Astrocyte of the cerebellum (primary cell): ENCODE results near the gene DIS3L2.

Experiments
- DNase-seq: peaks from one replicate; pipeline ENCODE4 v3.0.0-alpha.2; 2011; ENCODE audit warnings: low read depth
- H3K4me3 ChIP-seq: 2 replicates; pipeline ENCODE4 v1.5.1; 2011; ENCODE audit warnings: mild to moderate bottlenecking, low read depth, low read length, moderate library complexity
- CTCF ChIP-seq: IDR thresholded peaks from 2 replicates; pipeline ENCODE4 v1.5.1; 2012; ENCODE audit warnings: low read length, low read depth, moderate library complexity, mild to moderate bottlenecking; ENCODE audit errors: missing control alignments
- in situ Hi-C: cut with HindIII; loops from 2 replicates; pipeline ENCODE4 v1.10.0; 2017; ENCODE audit warnings: low sequenced_read_pairs

The DIS3L2 gene

GRCh38 chr2:232234922-232235615, 273.6 kb downstream of the DIS3L2 start:
- no peak overlapping the region for H3K4me3 ChIP-seq
- in situ Hi-C loops, result no loop called here

GRCh38 chr2:232235716-232236115, 274.2 kb downstream of the DIS3L2 start:
- no peak overlapping the region for H3K4me3 ChIP-seq
- no peak for TF ChIP-seq CTCF
- in situ Hi-C loops, result no loop called here
- no peak for DNase-seq

More at GRCh38 chr2:232234922-232235615, 273.6 kb downstream of the DIS3L2 start:
- no peak for DNase-seq
- no peak for TF ChIP-seq CTCF

GRCh38 chr2:232236200-232236599, 274.7 kb downstream of the DIS3L2 start:
- TF ChIP-seq CTCF, result no peak
- DNase-seq, result no peak
- no peak overlapping the region for H3K4me3 ChIP-seq
- in situ Hi-C loops, result no loop called here

GRCh38 chr2:232237464-232237863, 276.0 kb downstream of the DIS3L2 start:
- in situ Hi-C loops, result no loop called here
- H3K4me3 ChIP-seq, result no peak overlapping the region
- DNase-seq, result no peak
- no peak for TF ChIP-seq CTCF

- in situ Hi-C loops, result no loop called here
- no peak overlapping the region for H3K4me3 ChIP-seq
- DNase-seq, result no peak
- TF ChIP-seq CTCF, result no peak
Measured at GRCh38 chr2:232238108-232238507, 276.6 kb downstream of the DIS3L2 start.

GRCh38 chr2:232238596-232238995, 277.1 kb downstream of the DIS3L2 start:
- in situ Hi-C loops, result no loop called here
- TF ChIP-seq CTCF, result no peak
- DNase-seq, result no peak
- H3K4me3 ChIP-seq, result no peak overlapping the region
